GM23338 (cell line): Measurements from ENCODE around the gene PRKCD.

Experiments
- CTCF ChIP-seq, 2 experiments: fragments of 200-600 bp in 1 of 2; sonication (generic) in 1 of 2; conservative IDR thresholded peaks; 2 replicates each; pipeline versions ENCODE4 v1.5.1 to v1.6.1; 2016 to 2017; ENCODE audit warnings: antibody characterized with exemption in 2 of 2, low read depth in 2 of 2, mild to moderate bottlenecking in 2 of 2, moderate library complexity in 1 of 2
- EZH2 ChIP-seq: fragments of 200-600 bp; sonication (generic); IDR thresholded peaks from one replicate; pipeline ENCODE4 v1.8.0; 2017; ENCODE audit warnings: antibody characterized with exemption, mild to moderate bottlenecking, low read depth; ENCODE audit not compliant: unreplicated experiment
- NANOG ChIP-seq: IDR thresholded peaks from 2 replicates; pipeline ENCODE4 v1.6.1; 2016; ENCODE audit warnings: antibody characterized with exemption, borderline replicate concordance
- POLR2AphosphoS5 ChIP-seq: IDR thresholded peaks from 2 replicates; pipeline ENCODE4 v1.6.1; 2016; ENCODE audit warnings: antibody characterized with exemption, low read depth

DNA sequence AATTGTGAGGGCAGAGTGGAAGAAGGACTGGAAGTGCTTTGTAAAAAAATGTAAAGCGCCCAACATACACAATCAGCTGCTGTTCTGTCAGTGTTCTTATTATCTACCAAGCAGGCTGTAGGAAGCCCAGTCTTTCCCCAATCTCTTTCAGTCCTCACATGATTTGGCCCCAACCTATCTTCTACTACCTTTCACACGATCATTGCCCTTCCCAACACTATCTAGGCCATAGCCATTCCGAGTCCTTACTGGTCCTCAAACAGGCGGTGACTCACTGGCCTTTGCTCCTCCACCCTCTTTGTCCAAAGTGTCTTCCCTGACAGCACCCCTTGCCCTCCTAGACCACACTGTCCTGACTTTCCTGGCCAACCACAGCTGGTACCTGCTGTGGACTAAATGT is 29.9 kb upstream of the PRKCD start:
- TF ChIP-seq CTCF (conservative IDR thresholded peaks at IDR 0.05; ENCODE audit: low read depth in 2 of 2) = no peak
- TF ChIP-seq EZH2 = no peak
- no peak for TF ChIP-seq POLR2AphosphoS5
- TF ChIP-seq NANOG = no peak
